ENCODE data around the gene C2orf74. TPM values are rescaled to one million over a fixed set of nuclear protein-coding genes. Genes with fewer than 3 reads are reported as not detected.
"Not testable (repeated sequence)": the region's sequence is repeated elsewhere in the genome, so short reads cannot be mapped to it uniquely, and the experiment has no call there.

Gene C2orf74
- total RNA-seq, 2 experiments from 2014 or later, result 12.6 to 12.7 TPM

GRCh38 chr2:61145990-61146389 is 16.0 kb upstream of the C2orf74 start:
- H3K4me3 Mint-ChIP-seq, result peak overlapping the region; percentile 69
- H3K27me3 Mint-ChIP-seq (ENCODE audit: low read depth), result no peaks in the 10 kb centered on the region
- peaks cover 6% of the 10 kb centered on the region for H3K4me1 Mint-ChIP-seq (ENCODE audit: low read depth)
- CTCF ChIA-PET, result no interaction called here
- H3K36me3 Mint-ChIP-seq (ENCODE audit: low read depth), result peaks cover 8% of the 10 kb centered on the region
- intact Hi-C loops (cut with micrococcal nuclease), result loop anchor here (1.0 to 5.0 kb wide), 9 partner anchors 31 to 709 kb away; partner anchors contain the start of genes FAM161A, PAPOLG, PEX13 and SANBR
- H3K9me3 Mint-ChIP-seq, result no peaks in the 10 kb centered on the region
- no peak overlapping the region for H3K27ac Mint-ChIP-seq
- DNase-seq, result no peak

GRCh38 chr2:61148091-61148490 is 13.9 kb upstream of the C2orf74 start:
- intact Hi-C loops (cut with micrococcal nuclease), result loop anchor here (5.0 kb wide), 1 partner anchor 341 kb away; no protein-coding TSS in a partner anchor
- H3K36me3 Mint-ChIP-seq (ENCODE audit: low read depth), result peaks cover 15% of the 10 kb centered on the region
- not testable (repeated sequence) for DNase-seq; H3K4me3 Mint-ChIP-seq; H3K27me3 Mint-ChIP-seq (ENCODE audit: low read depth); H3K9me3 Mint-ChIP-seq; H3K27ac Mint-ChIP-seq; H3K4me1 Mint-ChIP-seq (ENCODE audit: low read depth)
- CTCF ChIA-PET, result interaction anchor here (0.6 kb wide), 1 partner anchor 187 kb away, joined by 4 read pairs; no protein-coding TSS in a partner anchor

- no peak for DNase-seq
- CTCF ChIA-PET, result no interaction called here
- Mint-ChIP-seq H3K9me3 (no peaks in the 10 kb centered on the region), H3K27me3 (ENCODE audit: low read depth) (no peaks in the 10 kb centered on the region), H3K27ac (no peak overlapping the region), H3K4me1 (ENCODE audit: low read depth) (peaks cover 6% of the 10 kb centered on the region), H3K36me3 (ENCODE audit: low read depth) (peaks cover 15% of the 10 kb centered on the region), H3K4me3 (no peak overlapping the region)
- intact Hi-C loops (cut with micrococcal nuclease), result loop anchor here (5.0 kb wide), 1 partner anchor 342 kb away; no protein-coding TSS in a partner anchor
Measured at GRCh38 chr2:61149074-61149473, 12.9 kb upstream of the C2orf74 start.

- intact Hi-C loops (cut with micrococcal nuclease), result no loop called here
- no peak for DNase-seq
- no peaks in the 10 kb centered on the region for H3K27me3 Mint-ChIP-seq (ENCODE audit: low read depth)
- peaks cover 11% of the 10 kb centered on the region for H3K36me3 Mint-ChIP-seq (ENCODE audit: low read depth)
- no peaks in the 10 kb centered on the region for H3K4me1 Mint-ChIP-seq (ENCODE audit: low read depth)
- no peak overlapping the region for H3K27ac Mint-ChIP-seq
- H3K9me3 Mint-ChIP-seq, result no peaks in the 10 kb centered on the region
- CTCF ChIA-PET, result interaction anchor here (0.9 kb wide), 1 partner anchor 475 kb away, joined by 3 read pairs; no protein-coding TSS in a partner anchor
- H3K4me3 Mint-ChIP-seq, result no peak overlapping the region
Measured at GRCh38 chr2:61151436-61151835, 10.6 kb upstream of the C2orf74 start.

GRCh38 chr2:61157371-61158003 is 4.5 kb upstream of the C2orf74 start:
- H3K4me1 Mint-ChIP-seq (ENCODE audit: low read depth), result no peaks in the 10 kb centered on the region
- CTCF ChIA-PET, result no interaction called here
- H3K4me3 Mint-ChIP-seq, result no peak overlapping the region
- DNase-seq, result no peak
- H3K36me3 Mint-ChIP-seq (ENCODE audit: low read depth), result peaks cover 23% of the 10 kb centered on the region
- H3K9me3 Mint-ChIP-seq, result peaks cover 10% of the 10 kb centered on the region
- no peaks in the 10 kb centered on the region for H3K27me3 Mint-ChIP-seq (ENCODE audit: low read depth)
- intact Hi-C loops (cut with micrococcal nuclease), result no loop called here
- H3K27ac Mint-ChIP-seq, result no peak overlapping the region

GRCh38 chr2:61158356-61158955 is 3.5 kb upstream of the C2orf74 start:
- intact Hi-C loops (cut with micrococcal nuclease), result no loop called here
- DNase-seq, result no peak
- CTCF ChIA-PET, result no interaction called here
- H3K4me1 Mint-ChIP-seq (ENCODE audit: low read depth), result no peaks in the 10 kb centered on the region
- peaks cover 10% of the 10 kb centered on the region for H3K9me3 Mint-ChIP-seq
- no peaks in the 10 kb centered on the region for H3K27me3 Mint-ChIP-seq (ENCODE audit: low read depth)
- H3K36me3 Mint-ChIP-seq (ENCODE audit: low read depth), result peaks cover 28% of the 10 kb centered on the region
- no peak overlapping the region for H3K27ac Mint-ChIP-seq
- no peak overlapping the region for H3K4me3 Mint-ChIP-seq

GRCh38 chr2:61162721-61163120 is 733 bp downstream of the C2orf74 start:
- DNase-seq, result no peak
- no peak overlapping the region for H3K4me3 Mint-ChIP-seq
- H3K27ac Mint-ChIP-seq, result peak overlapping the region; percentile 26
- H3K27me3 Mint-ChIP-seq (ENCODE audit: low read depth), result no peaks in the 10 kb centered on the region
- intact Hi-C loops (cut with micrococcal nuclease), result no loop called here
- H3K9me3 Mint-ChIP-seq, result peaks cover 10% of the 10 kb centered on the region
- CTCF ChIA-PET, result no interaction called here
- H3K4me1 Mint-ChIP-seq (ENCODE audit: low read depth), result no peaks in the 10 kb centered on the region
- peaks cover 36% of the 10 kb centered on the region for H3K36me3 Mint-ChIP-seq (ENCODE audit: low read depth)

GRCh38 chr2:61165082-61165481 is 3.1 kb downstream of the C2orf74 start:
- H3K4me3 Mint-ChIP-seq; H3K27ac Mint-ChIP-seq; H3K27me3 Mint-ChIP-seq (ENCODE audit: low read depth); CTCF ChIA-PET; H3K9me3 Mint-ChIP-seq; H3K4me1 Mint-ChIP-seq (ENCODE audit: low read depth); DNase-seq; intact Hi-C loops (cut with micrococcal nuclease): not testable (repeated sequence)
- H3K36me3 Mint-ChIP-seq (ENCODE audit: low read depth), result peaks cover 26% of the 10 kb centered on the region

GRCh38 chr2:61165946-61166345 is 4.0 kb downstream of the C2orf74 start:
- Mint-ChIP-seq H3K27ac (no peak overlapping the region), H3K4me1 (ENCODE audit: low read depth) (no peaks in the 10 kb centered on the region), H3K36me3 (ENCODE audit: low read depth) (peaks cover 24% of the 10 kb centered on the region), H3K27me3 (ENCODE audit: low read depth) (no peaks in the 10 kb centered on the region), H3K9me3 (no peaks in the 10 kb centered on the region), H3K4me3 (no peak overlapping the region)
- DNase-seq, result no peak
- CTCF ChIA-PET, result interaction anchor here (0.6 kb wide), 1 partner anchor 41 kb away, joined by 6 read pairs; no protein-coding TSS in a partner anchor
- intact Hi-C loops (cut with micrococcal nuclease), result no loop called here

- H3K4me3 Mint-ChIP-seq, result no peak overlapping the region
- no peaks in the 10 kb centered on the region for H3K27me3 Mint-ChIP-seq (ENCODE audit: low read depth)
- intact Hi-C loops (cut with micrococcal nuclease), result no loop called here
- H3K27ac Mint-ChIP-seq, result no peak overlapping the region
- H3K9me3 Mint-ChIP-seq, result no peaks in the 10 kb centered on the region
- H3K4me1 Mint-ChIP-seq (ENCODE audit: low read depth), result no peaks in the 10 kb centered on the region
- CTCF ChIA-PET, result interaction anchor here (0.8 kb wide), 1 partner anchor 411 kb away, joined by 3 read pairs; no protein-coding TSS in a partner anchor
- H3K36me3 Mint-ChIP-seq (ENCODE audit: low read depth), result peaks cover 24% of the 10 kb centered on the region
- no peak for DNase-seq
Measured at GRCh38 chr2:61167579-61167978, 5.6 kb downstream of the C2orf74 start.

- Mint-ChIP-seq H3K27ac (no peak overlapping the region), H3K27me3 (ENCODE audit: low read depth) (no peaks in the 10 kb centered on the region), H3K9me3 (no peaks in the 10 kb centered on the region), H3K4me3 (no peak overlapping the region), H3K36me3 (ENCODE audit: low read depth) (peaks cover 3% of the 10 kb centered on the region), H3K4me1 (ENCODE audit: low read depth) (peaks cover 9% of the 10 kb centered on the region)
- no peak for DNase-seq
- CTCF ChIA-PET, result no interaction called here
- intact Hi-C loops (cut with micrococcal nuclease), result no loop called here
Measured at GRCh38 chr2:61172671-61173070, 10.7 kb downstream of the C2orf74 start.

- Mint-ChIP-seq H3K36me3 (ENCODE audit: low read depth) (peaks cover 3% of the 10 kb centered on the region), H3K4me3 (no peak overlapping the region), H3K27me3 (ENCODE audit: low read depth) (no peaks in the 10 kb centered on the region), H3K9me3 (no peaks in the 10 kb centered on the region), H3K4me1 (ENCODE audit: low read depth) (peaks cover 9% of the 10 kb centered on the region), H3K27ac (no peak overlapping the region)
- DNase-seq, result no peak
- intact Hi-C loops (cut with micrococcal nuclease), result no loop called here
- CTCF ChIA-PET, result no interaction called here
Measured at GRCh38 chr2:61173116-61173515, 11.1 kb downstream of the C2orf74 start.

GRCh38 chr2:61175036-61175435 is 13.0 kb downstream of the C2orf74 start:
- no peak overlapping the region for H3K27ac Mint-ChIP-seq
- peaks cover 17% of the 10 kb centered on the region for H3K36me3 Mint-ChIP-seq (ENCODE audit: low read depth)
- intact Hi-C loops (cut with micrococcal nuclease), result loop anchor here (5.0 kb wide), 2 partner anchors 497 to 1132 kb away; no protein-coding TSS in a partner anchor
- no peak for DNase-seq
- CTCF ChIA-PET, result interaction anchor here (0.7 kb wide), 1 partner anchor 332 kb away, joined by 3 read pairs; no protein-coding TSS in a partner anchor
- H3K9me3 Mint-ChIP-seq, result no peaks in the 10 kb centered on the region
- H3K27me3 Mint-ChIP-seq (ENCODE audit: low read depth), result no peaks in the 10 kb centered on the region
- H3K4me3 Mint-ChIP-seq, result no peak overlapping the region
- H3K4me1 Mint-ChIP-seq (ENCODE audit: low read depth), result peaks cover 28% of the 10 kb centered on the region
